ENCODE results near the gene PTPRN2. TPM values are rescaled to one million over a fixed set of nuclear protein-coding genes. Genes with fewer than 3 reads are reported as not detected.

PTPRN2 gene
- total and polyA plus RNA-seq, 2 experiments from 2014 or later = 0.28 TPM; not detected in 1

- no peaks in the 10 kb centered on the region for H3K27me3 ChIP-seq
- H3K36me3 ChIP-seq = no peaks in the 10 kb centered on the region
- no peaks in the 10 kb centered on the region for H3K4me1 ChIP-seq (ENCODE audit: low read depth)
- no peak overlapping the region for H3K4me3 ChIP-seq
- no peaks in the 10 kb centered on the region for H3K9me3 ChIP-seq (ENCODE audit: low read depth)
- no peak for TF ChIP-seq CTCF (IDR thresholded peaks at IDR 0.05; ENCODE audit: low read depth, low read length)
- no peak overlapping the region for H3K27ac ChIP-seq
- no peak for DNase-seq (ENCODE audit: low read depth in 1 of 2, low spot score in 1 of 2)
Observed at GRCh38 chr7:158482480-158482879, 105.1 kb downstream of the PTPRN2 start.

- Histone ChIP-seq H3K9me3 (ENCODE audit: low read depth) (no peaks in the 10 kb centered on the region), H3K36me3 (no peaks in the 10 kb centered on the region), H3K27me3 (no peaks in the 10 kb centered on the region), H3K27ac (no peak overlapping the region), H3K4me1 (ENCODE audit: low read depth) (no peaks in the 10 kb centered on the region), H3K4me3 (no peak overlapping the region)
- DNase-seq (ENCODE audit: low read depth in 1 of 2, low spot score in 1 of 2) = no peak
- TF ChIP-seq CTCF (IDR thresholded peaks at IDR 0.05; ENCODE audit: low read depth, low read length) = no peak
Observed at GRCh38 chr7:158479664-158480025, 108.0 kb downstream of the PTPRN2 start.

GRCh38 chr7:158479021-158479663 lies 108.5 kb downstream of the PTPRN2 start:
- DNase-seq (ENCODE audit: low read depth in 1 of 2, low spot score in 1 of 2) = no peak

GRCh38 chr7:158477866-158478265 lies 109.8 kb downstream of the PTPRN2 start:
- Histone ChIP-seq H3K9me3 (ENCODE audit: low read depth) (no peaks in the 10 kb centered on the region), H3K27ac (no peak overlapping the region), H3K4me1 (ENCODE audit: low read depth) (no peaks in the 10 kb centered on the region), H3K27me3 (no peaks in the 10 kb centered on the region), H3K4me3 (no peak overlapping the region), H3K36me3 (no peaks in the 10 kb centered on the region)
- TF ChIP-seq CTCF (IDR thresholded peaks at IDR 0.05; ENCODE audit: low read depth, low read length) = no peak
- no peak for DNase-seq (ENCODE audit: low read depth in 1 of 2, low spot score in 1 of 2)

More at GRCh38 chr7:158479021-158479663, 108.5 kb downstream of the PTPRN2 start:
- Histone ChIP-seq H3K36me3 (no peaks in the 10 kb centered on the region), H3K27ac (no peak overlapping the region), H3K4me1 (ENCODE audit: low read depth) (no peaks in the 10 kb centered on the region), H3K27me3 (no peaks in the 10 kb centered on the region), H3K4me3 (no peak overlapping the region), H3K9me3 (ENCODE audit: low read depth) (no peaks in the 10 kb centered on the region)
- no peak for TF ChIP-seq CTCF (IDR thresholded peaks at IDR 0.05; ENCODE audit: low read depth, low read length)

- TF ChIP-seq CTCF (IDR thresholded peaks at IDR 0.05; ENCODE audit: low read depth, low read length) = no peak
- H3K36me3 ChIP-seq = no peaks in the 10 kb centered on the region
- no peak overlapping the region for H3K4me3 ChIP-seq
- H3K4me1 ChIP-seq (ENCODE audit: low read depth) = no peaks in the 10 kb centered on the region
- H3K27me3 ChIP-seq = no peaks in the 10 kb centered on the region
- DNase-seq (ENCODE audit: low read depth in 1 of 2, low spot score in 1 of 2) = no peak
- no peak overlapping the region for H3K27ac ChIP-seq
- no peaks in the 10 kb centered on the region for H3K9me3 ChIP-seq (ENCODE audit: low read depth)
Observed at GRCh38 chr7:158476331-158476932, 111.2 kb downstream of the PTPRN2 start.

Data from cardiac muscle cell (in vitro differentiated cells and primary cell).